Mesodermal cell (in vitro differentiated cells): Measurements from ENCODE around the gene CXXC5.

Experiments used
- H3K27ac ChIP-seq: 2 replicates; pipeline ENCODE4 v1.7.0; 2013; ENCODE audit warnings: mild to moderate bottlenecking, low read depth, low read length, moderate library complexity; ENCODE audit not compliant: severe bottlenecking
- H3K36me3 ChIP-seq: 2 replicates; pipeline ENCODE4 v1.7.1; 2013; ENCODE audit warnings: mild to moderate bottlenecking, low read length, moderate library complexity; ENCODE audit not compliant: control insufficient read depth, insufficient read depth
- H3K4me1 ChIP-seq: one replicate; pipeline ENCODE4 v1.7.1; 2013; ENCODE audit warnings: mild to moderate bottlenecking, low read length; ENCODE audit not compliant: insufficient read depth, control insufficient read depth, poor library complexity, severe bottlenecking
- H3K4me3 ChIP-seq: 2 replicates; pipeline ENCODE4 v1.7.0; 2013; ENCODE audit warnings: low read length, control low read depth, mild to moderate bottlenecking; ENCODE audit not compliant: insufficient read depth, poor library complexity, severe bottlenecking; ENCODE audit errors: extremely low read depth
- H3K9me3 ChIP-seq: 2 replicates; pipeline ENCODE4 v1.7.1; 2013; ENCODE audit warnings: mild to moderate bottlenecking, low read length, moderate library complexity; ENCODE audit not compliant: control insufficient read depth
- WGBS, 2 experiments: methylation state at CpG; one replicate each; pipeline ENCODE4 v1.1.5; 2013; ENCODE audit warnings: missing lambda C conversion rate in 2 of 2; ENCODE audit not compliant: insufficient coverage in 2 of 2; 5-methylcytosine and 5-hydroxymethylcytosine counted together

CXXC5 gene

GRCh38 chr5:139667730-139668063 is 19.5 kb downstream of the CXXC5 start:
- H3K36me3 ChIP-seq = peaks cover 37% of the 10 kb centered on the region
- peaks cover 76% of the 10 kb centered on the region for H3K4me1 ChIP-seq
- H3K9me3 ChIP-seq = no peaks in the 10 kb centered on the region
- WGBS, 2 experiments = 43 to 51% methylated on average over 3 of the region's 5 CpGs
- peak overlapping the region; percentile 73 for H3K27ac ChIP-seq
- no peak overlapping the region for H3K4me3 ChIP-seq

GRCh38 chr5:139668064-139668880 is 20.1 kb downstream of the CXXC5 start:
- Histone ChIP-seq H3K4me1 (peaks cover 80% of the 10 kb centered on the region), H3K4me3 (no peak overlapping the region), H3K27ac (peak overlapping the region; percentile 73), H3K36me3 (peaks cover 36% of the 10 kb centered on the region), H3K9me3 (no peaks in the 10 kb centered on the region)
- WGBS, 2 experiments = 59 to 69% methylated on average over 49 to 54 of the region's 55 CpGs

GRCh38 chr5:139668924-139669661 is 20.9 kb downstream of the CXXC5 start:
- H3K27ac ChIP-seq = peak overlapping the region; percentile 79

GRCh38 chr5:139669662-139670368 is 21.7 kb downstream of the CXXC5 start:
- Histone ChIP-seq H3K4me3 (no peak overlapping the region), H3K27ac (peak overlapping the region; percentile 79), H3K9me3 (no peaks in the 10 kb centered on the region), H3K4me1 (peaks cover 79% of the 10 kb centered on the region), H3K36me3 (peaks cover 26% of the 10 kb centered on the region)
- 39 to 46% methylated on average over 19 to 21 of the region's 23 CpGs for WGBS, 2 experiments

More at GRCh38 chr5:139668924-139669661, 20.9 kb downstream of the CXXC5 start:
- Histone ChIP-seq H3K4me1 (peaks cover 79% of the 10 kb centered on the region), H3K9me3 (no peaks in the 10 kb centered on the region), H3K4me3 (no peak overlapping the region), H3K36me3 (peaks cover 30% of the 10 kb centered on the region)
- 91 to 96% methylated on average over 9 to 12 of the region's 18 CpGs for WGBS, 2 experiments

GRCh38 chr5:139670369-139671095 is 22.4 kb downstream of the CXXC5 start:
- H3K9me3 ChIP-seq = no peaks in the 10 kb centered on the region
- H3K4me1 ChIP-seq = peaks cover 76% of the 10 kb centered on the region
- WGBS, 2 experiments = 89 to 96% methylated on average over 11 to 14 of the region's 16 CpGs
- no peak overlapping the region for H3K4me3 ChIP-seq
- H3K27ac ChIP-seq = peak overlapping the region; percentile 79
- H3K36me3 ChIP-seq = peaks cover 18% of the 10 kb centered on the region

- WGBS, 2 experiments = 44 to 50% methylated on average over 12 to 16 of the region's 20 CpGs
- Histone ChIP-seq H3K36me3 (peaks cover 15% of the 10 kb centered on the region), H3K4me3 (no peak overlapping the region), H3K27ac (peak overlapping the region; percentile 79), H3K9me3 (no peaks in the 10 kb centered on the region), H3K4me1 (peaks cover 71% of the 10 kb centered on the region)
These were observed 23.1 kb downstream of the CXXC5 start for GRCh38 chr5:139671096-139671841.

- Histone ChIP-seq H3K27ac (peak overlapping the region; percentile 36), H3K36me3 (peaks cover 36% of the 10 kb centered on the region), H3K4me3 (no peak overlapping the region), H3K9me3 (no peaks in the 10 kb centered on the region), H3K4me1 (peaks cover 47% of the 10 kb centered on the region)
- WGBS, 2 experiments = 97 to 100% methylated on average over 2 to 4 of the region's 4 CpGs
These were observed 27.1 kb downstream of the CXXC5 start for GRCh38 chr5:139675213-139675612.

- peak overlapping the region; percentile 36 for H3K27ac ChIP-seq
- peaks cover 41% of the 10 kb centered on the region for H3K4me1 ChIP-seq
- WGBS, 2 experiments = 93 to 100% methylated on average over 1 to 3 of the region's 4 CpGs
- peaks cover 42% of the 10 kb centered on the region for H3K36me3 ChIP-seq
- H3K9me3 ChIP-seq = no peaks in the 10 kb centered on the region
- H3K4me3 ChIP-seq = no peak overlapping the region
These were observed 27.7 kb downstream of the CXXC5 start for GRCh38 chr5:139675825-139676224.

- H3K4me3 ChIP-seq = no peak overlapping the region
- no peaks in the 10 kb centered on the region for H3K9me3 ChIP-seq
- WGBS, 2 experiments = 92 to 94% methylated on average over 1 to 2 of the region's 3 CpGs
These were observed 28.3 kb downstream of the CXXC5 start for GRCh38 chr5:139676406-139676805.

More at GRCh38 chr5:139676406-139676805, 28.3 kb downstream of the CXXC5 start:
- peaks cover 35% of the 10 kb centered on the region for H3K4me1 ChIP-seq
- peak overlapping the region; percentile 89 for H3K27ac ChIP-seq
- H3K36me3 ChIP-seq = peaks cover 48% of the 10 kb centered on the region
